Measurements from ENCODE around the gene LSR. TPM values are rescaled to one million over a fixed set of nuclear protein-coding genes. Genes with fewer than 3 reads are reported as not detected.

LSR gene
- total RNA-seq, 4 donors from 2014 or later = 5.1 to 19.2 (median 10.8) TPM

DNA sequence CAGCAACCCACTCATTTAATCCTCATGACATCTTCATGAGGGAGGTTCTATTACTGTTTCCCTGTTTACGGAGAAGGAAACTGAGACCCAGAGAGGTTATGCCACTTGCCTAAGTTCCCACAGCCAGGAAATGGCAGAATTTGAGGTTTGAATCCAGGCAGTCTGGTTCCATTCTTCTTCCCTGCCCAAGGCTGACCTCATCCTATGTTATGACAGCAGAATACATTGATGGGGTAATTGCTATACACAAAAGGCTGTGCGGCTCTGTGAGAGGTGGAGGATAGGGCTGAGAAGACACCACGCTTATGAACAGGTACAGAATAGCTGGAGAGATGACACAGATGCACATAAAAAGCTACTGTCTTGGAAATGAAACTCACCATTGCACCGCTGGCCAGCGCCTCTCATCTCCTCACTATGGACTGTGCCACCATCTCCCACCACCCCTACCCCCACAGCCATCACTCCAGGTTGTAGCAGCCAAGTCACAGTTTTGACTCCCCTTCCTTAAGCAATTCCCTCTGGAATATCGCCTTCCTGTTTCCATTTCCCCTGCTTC lies 54.6 kb downstream of the LSR start:
- H3K27me3 ChIP-seq = peaks cover 0 to 72% (median 4%) of the 10 kb centered on the region in 4 donors
- WGBS = 63% methylated on average over 6 of the region's 6 CpGs
- TF ChIP-seq EP300 (IDR thresholded peaks at IDR 0.05) = no peak
- TF ChIP-seq POLR2AphosphoS5 (IDR thresholded peaks at IDR 0.05) = no peak
- no peak for TF ChIP-seq POLR2A (IDR thresholded peaks at IDR 0.05; ENCODE audit: low read depth)
- TF ChIP-seq, protein P1, sequence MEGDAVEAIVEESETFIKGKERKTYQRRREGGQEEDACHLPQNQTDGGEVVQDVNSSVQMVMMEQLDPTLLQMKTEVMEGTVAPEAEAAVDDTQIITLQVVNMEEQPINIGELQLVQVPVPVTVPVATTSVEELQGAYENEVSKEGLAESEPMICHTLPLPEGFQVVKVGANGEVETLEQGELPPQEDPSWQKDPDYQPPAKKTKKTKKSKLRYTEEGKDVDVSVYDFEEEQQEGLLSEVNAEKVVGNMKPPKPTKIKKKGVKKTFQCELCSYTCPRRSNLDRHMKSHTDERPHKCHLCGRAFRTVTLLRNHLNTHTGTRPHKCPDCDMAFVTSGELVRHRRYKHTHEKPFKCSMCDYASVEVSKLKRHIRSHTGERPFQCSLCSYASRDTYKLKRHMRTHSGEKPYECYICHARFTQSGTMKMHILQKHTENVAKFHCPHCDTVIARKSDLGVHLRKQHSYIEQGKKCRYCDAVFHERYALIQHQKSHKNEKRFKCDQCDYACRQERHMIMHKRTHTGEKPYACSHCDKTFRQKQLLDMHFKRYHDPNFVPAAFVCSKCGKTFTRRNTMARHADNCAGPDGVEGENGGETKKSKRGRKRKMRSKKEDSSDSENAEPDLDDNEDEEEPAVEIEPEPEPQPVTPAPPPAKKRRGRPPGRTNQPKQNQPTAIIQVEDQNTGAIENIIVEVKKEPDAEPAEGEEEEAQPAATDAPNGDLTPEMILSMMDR (IDR thresholded peaks at IDR 0.05) = no peak

GRCh38 chr19:35304036-35304435 lies 55.2 kb downstream of the LSR start:
- Histone ChIP-seq H3K27me3 (peaks cover 0 to 70% (median 3%) of the 10 kb centered on the region in 4 donors), H3K4me1 (no peaks in the 10 kb centered on the region), H3K9me3 (no peaks in the 10 kb centered on the region), H3K27ac (replicated peaks in 1 of 4) (no peak overlapping the region), H3K4me3 (no peak overlapping the region), H3K36me3 (no peaks in the 10 kb centered on the region)
- TF ChIP-seq, protein P1 (IDR thresholded peaks at IDR 0.05) = no peak
- no peak for TF ChIP-seq EP300 (IDR thresholded peaks at IDR 0.05)
- intact Hi-C loops (cut with DNase I) = no loop called here
- 83% methylated on average over 11 of the region's 11 CpGs for WGBS
- DNase-seq (ENCODE audit: extremely low spot score) = no peak

More for the DNA sequence above, 54.6 kb downstream of the LSR start:
- no peaks in the 10 kb centered on the region for H3K4me1 ChIP-seq
- H3K27ac ChIP-seq (replicated peaks in 1 of 4) = no peak overlapping the region
- H3K9me3 ChIP-seq = no peaks in the 10 kb centered on the region
- intact Hi-C loops (cut with DNase I) = no loop called here
- no peaks in the 10 kb centered on the region for H3K36me3 ChIP-seq
- no peak overlapping the region for H3K4me3 ChIP-seq
- DNase-seq (ENCODE audit: extremely low spot score) = no peak

GRCh38 chr19:35305181-35305580 lies 56.4 kb downstream of the LSR start:
- intact Hi-C loops (cut with DNase I) = no loop called here
- no peaks in the 10 kb centered on the region for H3K9me3 ChIP-seq
- no peak overlapping the region for H3K27ac ChIP-seq (replicated peaks in 1 of 4)
- no peak overlapping the region for H3K4me3 ChIP-seq
- no peaks in the 10 kb centered on the region for H3K4me1 ChIP-seq
- no peak for DNase-seq (ENCODE audit: extremely low spot score)
- no peak for TF ChIP-seq EP300 (IDR thresholded peaks at IDR 0.05)
- TF ChIP-seq, protein P1 (IDR thresholded peaks at IDR 0.05) = no peak
- no peak for TF ChIP-seq POLR2AphosphoS5 (IDR thresholded peaks at IDR 0.05)
- no peak for TF ChIP-seq POLR2A (IDR thresholded peaks at IDR 0.05; ENCODE audit: low read depth)
- WGBS = 73% methylated on average over 4 of the region's 6 CpGs
- H3K36me3 ChIP-seq = no peaks in the 10 kb centered on the region
- peaks cover 0 to 70% (median 0%) of the 10 kb centered on the region in 4 donors for H3K27me3 ChIP-seq

DNA sequence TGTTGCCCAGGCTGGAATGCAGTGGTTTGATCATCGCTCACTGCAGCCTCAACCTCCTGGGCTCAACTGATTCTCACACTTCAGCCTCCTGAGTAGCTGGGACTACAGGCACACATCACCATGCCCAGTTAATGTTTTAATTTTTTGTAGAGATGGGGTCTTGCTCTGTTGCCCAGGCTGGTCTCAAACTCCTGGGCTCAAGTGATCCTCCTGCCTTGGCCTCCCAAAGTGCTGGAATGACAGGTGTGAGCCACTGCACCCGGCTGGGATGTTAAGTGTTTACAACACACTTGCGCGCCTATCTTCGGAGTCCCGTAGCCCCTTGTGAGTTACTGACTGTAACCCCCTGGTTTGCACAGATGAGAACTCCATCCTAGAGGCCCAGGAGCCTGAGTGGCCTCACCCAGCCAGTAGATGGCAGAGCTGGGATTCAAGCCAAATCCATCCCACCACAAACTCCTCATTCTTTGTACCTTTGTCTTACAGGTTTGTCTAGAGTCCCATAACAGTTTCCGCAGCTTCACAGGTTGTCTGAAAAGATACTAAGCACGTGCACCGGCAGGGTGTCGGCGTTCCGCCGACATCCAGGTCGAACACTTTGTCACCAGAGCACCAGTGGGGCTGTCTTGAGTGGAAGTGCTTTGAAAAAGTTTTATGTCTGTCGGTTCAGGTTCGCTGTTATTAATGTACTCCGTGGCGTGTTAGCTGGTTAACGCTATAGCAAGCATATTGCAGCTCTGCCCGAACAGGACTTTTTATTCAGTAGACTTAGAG lies 57.9 kb downstream of the LSR start:
- TF ChIP-seq, protein P1 (IDR thresholded peaks at IDR 0.05) = no peak
- TF ChIP-seq EP300 (IDR thresholded peaks at IDR 0.05) (no peak), POLR2A (IDR thresholded peaks at IDR 0.05; ENCODE audit: low read depth) (no peak), POLR2AphosphoS5 (IDR thresholded peaks at IDR 0.05) (no peak)
- Histone ChIP-seq H3K27ac (replicated peaks in 1 of 4) (no peak overlapping the region), H3K36me3 (no peaks in the 10 kb centered on the region), H3K4me3 (no peak overlapping the region), H3K4me1 (no peaks in the 10 kb centered on the region), H3K9me3 (no peaks in the 10 kb centered on the region), H3K27me3 (peaks cover 0 to 68% (median 0%) of the 10 kb centered on the region in 4 donors)
- intact Hi-C loops (cut with DNase I) = no loop called here
- 92% methylated on average over 20 of the region's 20 CpGs for WGBS
- DNase-seq (ENCODE audit: extremely low spot score) = no peak

Measured in esophagus muscularis mucosa (tissue), 4 donors.